HG03280 (cell line): ENCODE measurements around the gene ATP8A2.
"Not testable (repeated sequence)": the region's sequence is repeated elsewhere in the genome, so short reads cannot be mapped to it uniquely, and the experiment has no call there.

Experiments
- ATAC-seq: cut with Tn5 transposase; IDR thresholded peaks from one replicate; pipeline ENCODE4 v1.9.1; 2021; ENCODE audit warnings: mild to moderate bottlenecking, moderate library complexity; ENCODE audit not compliant: unreplicated experiment

ATP8A2 gene

GRCh38 chr13:25457566-25457965 is 85.8 kb downstream of the ATP8A2 start:
- ATAC-seq = no peak

- ATAC-seq = no peak
Observed at GRCh38 chr13:25462301-25463125, 90.7 kb downstream of the ATP8A2 start.

- ATAC-seq = no peak
Observed at GRCh38 chr13:25463496-25463895, 91.7 kb downstream of the ATP8A2 start.

- ATAC-seq = no peak
Observed at GRCh38 chr13:25466880-25467279, 95.1 kb downstream of the ATP8A2 start.

- ATAC-seq = no peak
Observed at GRCh38 chr13:25468325-25469168, 96.8 kb downstream of the ATP8A2 start.

- ATAC-seq = no peak
Observed at GRCh38 chr13:25469169-25469525, 97.4 kb downstream of the ATP8A2 start.

GRCh38 chr13:25473864-25474263 is 102.1 kb downstream of the ATP8A2 start:
- ATAC-seq = no peak

GRCh38 chr13:25478186-25478585 is 106.4 kb downstream of the ATP8A2 start:
- ATAC-seq = no peak

GRCh38 chr13:25489238-25489637 is 117.5 kb downstream of the ATP8A2 start:
- ATAC-seq = no peak

GRCh38 chr13:25490236-25490635 is 118.5 kb downstream of the ATP8A2 start:
- ATAC-seq = no peak

- no peak for ATAC-seq
Observed at GRCh38 chr13:25493931-25494640, 122.3 kb downstream of the ATP8A2 start.

GRCh38 chr13:25494698-25495411 is 123.1 kb downstream of the ATP8A2 start:
- ATAC-seq = no peak

GRCh38 chr13:25501231-25501630 is 129.5 kb downstream of the ATP8A2 start:
- ATAC-seq = no peak

- ATAC-seq = no peak
Observed at GRCh38 chr13:25502031-25502430, 130.3 kb downstream of the ATP8A2 start.

GRCh38 chr13:25502551-25502950 is 130.8 kb downstream of the ATP8A2 start:
- no peak for ATAC-seq

GRCh38 chr13:25503856-25504255 is 132.1 kb downstream of the ATP8A2 start:
- ATAC-seq = no peak

- no peak for ATAC-seq
Observed at GRCh38 chr13:25507841-25508240, 136.1 kb downstream of the ATP8A2 start.

GRCh38 chr13:25513060-25513459 is 141.3 kb downstream of the ATP8A2 start:
- not testable (repeated sequence) for ATAC-seq

- ATAC-seq = no peak
Observed at GRCh38 chr13:25518441-25518840, 146.7 kb downstream of the ATP8A2 start.

- ATAC-seq = no peak
Observed at GRCh38 chr13:25525884-25526283, 154.1 kb downstream of the ATP8A2 start.

- ATAC-seq = no peak
Observed at GRCh38 chr13:25528266-25528665, 156.5 kb downstream of the ATP8A2 start.
